Measurements from ENCODE around the gene PTPRN2. TPM values are rescaled to one million over a fixed set of nuclear protein-coding genes. Genes with fewer than 3 reads are reported as not detected.

Gene PTPRN2
- total and polyA plus RNA-seq, 2 of the 8 experiments (the other 6 are each of a cell fraction or from before 2014, with no cell fraction given): 2.6 to 4.5 TPM

DNA sequence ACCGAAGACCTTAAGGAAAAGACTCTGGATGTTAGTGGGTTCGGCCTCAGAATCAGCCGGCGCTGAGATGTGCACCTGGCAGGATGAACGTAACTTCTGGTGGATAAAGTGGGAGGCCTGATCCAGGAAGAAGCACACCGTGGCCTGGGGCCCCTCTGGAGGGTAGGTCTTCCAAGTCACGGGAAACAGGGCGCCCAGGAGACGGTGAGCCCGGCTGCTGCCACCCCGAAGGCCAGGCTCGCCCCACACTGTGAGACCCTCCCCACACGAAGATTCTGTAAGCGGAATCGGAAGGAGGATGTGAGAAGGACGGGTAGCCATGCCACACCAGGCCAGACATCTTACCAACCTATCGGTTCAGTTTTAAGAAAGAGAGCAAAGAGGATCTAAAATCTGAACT is 971.8 kb downstream of the PTPRN2 start:
- Histone ChIP-seq H3K79me2 (ENCODE audit: control insufficient read depth in 1 of 2, insufficient read depth in 2 of 2, low read length in 2 of 2) (no peaks in the 10 kb centered on the region), H3K9ac (replicated peaks in 1 of 4; ENCODE audit: extremely low read depth in 1 of 4, low read depth in 3 of 4, low read length in 3 of 4) (no peak overlapping the region), H3K18ac (ENCODE audit: extremely low read depth, low read length) (no peak overlapping the region), H2BK20ac (ENCODE audit: low read length) (no peak overlapping the region), H3K4me1 (replicated peaks in 1 of 4; ENCODE audit: control insufficient read depth in 3 of 4, insufficient read depth in 4 of 4, low read length in 3 of 4) (no peaks in the 10 kb centered on the region), H2BK120ac (replicated peaks; ENCODE audit: low read depth, low read length) (no peak overlapping the region), H3K9me3 (ENCODE audit: insufficient read depth in 2 of 2, low read depth in 1 of 2, low read length in 1 of 2) (no peaks in the 10 kb centered on the region; a peak in 1 of 4 replicates), H3K4me3 (ENCODE audit: extremely low read depth in 1 of 4, insufficient read depth in 2 of 4, low read depth in 3 of 4, low read length in 4 of 4) (no peak overlapping the region), H3K23ac (ENCODE audit: insufficient read length) (no peak overlapping the region), H3K23me2 (ENCODE audit: low read depth, low read length) (no peaks in the 10 kb centered on the region), H2BK15ac (ENCODE audit: low read length) (no peak overlapping the region), H3K14ac (ENCODE audit: insufficient read length) (no peak overlapping the region), H2AFZ (ENCODE audit: low read length) (no peak overlapping the region), H3K56ac (replicated peaks; ENCODE audit: insufficient read length, low read depth, low read length) (no peak overlapping the region), H4K5ac (ENCODE audit: insufficient read length, low read depth, low read length) (no peak overlapping the region), H2BK5ac (ENCODE audit: low read depth, low read length) (no peak overlapping the region), H3K36me3 (ENCODE audit: control insufficient read depth in 2 of 4, insufficient read depth in 4 of 4, low read length in 3 of 4) (no peaks in the 10 kb centered on the region), H3K4ac (replicated peaks; ENCODE audit: insufficient read length, low read depth, low read length) (no peak overlapping the region), H3K27ac (ENCODE audit: low read depth, low read length) (no peak overlapping the region), H4K20me1 (replicated peaks in 1 of 2; ENCODE audit: control insufficient read depth in 1 of 2, insufficient read depth in 2 of 2, low read length in 2 of 2) (no peaks in the 10 kb centered on the region), H2BK12ac (ENCODE audit: low read depth, low read length) (no peak overlapping the region), H3K4me2 (ENCODE audit: insufficient read depth in 1 of 2, low read depth in 2 of 2, low read length in 2 of 2) (no peak overlapping the region), H4K8ac (ENCODE audit: extremely low read depth, insufficient read depth, low read length) (no peak overlapping the region), H3K79me1 (ENCODE audit: low read depth, low read length) (no peaks in the 10 kb centered on the region), H2AK5ac (ENCODE audit: low read depth, low read length) (no peak overlapping the region), H4K91ac (replicated peaks; ENCODE audit: insufficient read length, low read length) (no peak overlapping the region), H3K27me3 (replicated peaks in 1 of 4; ENCODE audit: control insufficient read depth in 3 of 4, extremely low read depth in 1 of 4, insufficient read depth in 3 of 4, low read length in 3 of 4) (no peaks in the 10 kb centered on the region; a peak in 3 of 7 replicates)
- no peak for DNase-seq (ENCODE audit: low read depth in 1 of 2, low spot score in 2 of 2)
- TF ChIP-seq POLR2AphosphoS5 (IDR thresholded peaks at IDR 0.05; ENCODE audit: low read depth, low read length): no peak
- no peak for TF ChIP-seq HDAC2 (IDR thresholded peaks at IDR 0.05; ENCODE audit: borderline replicate concordance in 1 of 2, low read depth in 2 of 2, low read length in 2 of 2)
- TF ChIP-seq HDAC6 (IDR thresholded peaks at IDR 0.05; ENCODE audit: low read depth, low read length): no peak
- no peak for TF ChIP-seq SUZ12 (IDR thresholded peaks at IDR 0.05; ENCODE audit: low read length)
- WGBS, 2 experiments (ENCODE audit: extremely low coverage in 1 of 2, insufficient coverage in 1 of 2, insufficient read length in 1 of 2, insufficient replicate concordance in 2 of 2, low coverage in 1 of 2, low lambda C conversion rate in 2 of 2, missing lambda C conversion rate in 1 of 2): 90% methylated on average over 16 of the region's 17 CpGs; no CpG with 5 or more reads in 1 of the 2 experiments
- no peak for FAIRE-seq
- ChIA-PET POLR2A (ENCODE audit: partially characterized antibody) (no interaction called here), CTCF (ENCODE audit: partially characterized antibody) (interaction anchor here (1.4 kb wide), 1 partner anchor 11 kb away, joined by 3 read pairs; no protein-coding TSS in a partner anchor)

Data from H1 (cell line).